Activated CD4-positive, alpha-beta T cell treated with anti-CD3 and anti-CD28 coated beads, Interleukin-2, amount 10 ng/mL, durations not matched to agents 24 days and 14 days (primary cell): ENCODE results near the gene RORC. TPM values are rescaled to one million over a fixed set of nuclear protein-coding genes. Genes with fewer than 3 reads are reported as not detected.

Source experiments
- DNase-seq: peaks from one replicate; pipeline ENCODE4 v3.0.0; 2022
- H3K27ac Mint-ChIP-seq: one replicate; pipeline ENCODE4 v1.8.0; 2022; ENCODE audit warnings: mild to moderate bottlenecking, mixed read lengths
- H3K27me3 Mint-ChIP-seq: one replicate; pipeline ENCODE4 v1.8.0; 2022; ENCODE audit warnings: mixed read lengths
- H3K36me3 Mint-ChIP-seq: one replicate; pipeline ENCODE4 v1.8.0; 2022; ENCODE audit warnings: low read depth, mild to moderate bottlenecking, mixed read lengths
- H3K4me1 Mint-ChIP-seq: one replicate; pipeline ENCODE4 v1.8.0; 2021; ENCODE audit warnings: mixed read lengths
- H3K4me3 Mint-ChIP-seq: one replicate; pipeline ENCODE4 v1.8.0; 2022; ENCODE audit warnings: mild to moderate bottlenecking, moderate library complexity, mixed read lengths
- H3K9me3 Mint-ChIP-seq: one replicate; pipeline ENCODE4 v1.8.0; 2021; ENCODE audit warnings: mixed read lengths
- intact Hi-C: fragments of 100-400 bp; cut with micrococcal nuclease; formaldehyde crosslinking; loops from one replicate; pipeline ENCODE4 v1.15.1; 2023
- total RNA-seq: library from RNA; stranded (reverse); gene quantifications from 2 replicates; pipeline ENCODE4 v1.2.3, GENCODE V29; 2022

Gene RORC
- total RNA-seq, 1 donor from 2014 or later: 1.3 TPM

DNA sequence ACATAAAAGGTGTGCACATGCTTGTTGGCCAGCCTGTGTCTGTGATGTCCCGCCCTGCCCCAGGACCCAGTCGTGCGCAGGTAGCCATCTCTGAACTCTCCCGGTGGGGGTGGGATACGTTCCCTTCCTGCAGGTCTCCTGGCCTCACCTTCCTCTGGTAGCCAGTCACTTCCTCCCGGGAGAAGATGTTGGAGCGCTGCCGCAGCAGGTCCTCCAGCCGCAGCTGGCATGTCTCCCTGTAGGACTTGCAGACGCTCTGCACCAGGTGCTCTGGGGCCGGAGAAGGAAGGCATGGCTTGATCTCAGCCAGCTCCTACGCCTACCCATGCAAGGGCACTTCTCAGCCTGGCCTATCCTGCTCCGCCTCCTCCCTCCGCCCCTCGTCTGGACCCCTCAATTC is 17.2 kb downstream of the RORC start:
- no peak overlapping the region for H3K4me3 Mint-ChIP-seq
- DNase-seq: no peak
- H3K27ac Mint-ChIP-seq: no peak overlapping the region
- no peaks in the 10 kb centered on the region for H3K27me3 Mint-ChIP-seq
- peaks cover 18% of the 10 kb centered on the region for H3K4me1 Mint-ChIP-seq
- H3K36me3 Mint-ChIP-seq: no peaks in the 10 kb centered on the region
- intact Hi-C loops: no loop called here
- H3K9me3 Mint-ChIP-seq: no peaks in the 10 kb centered on the region

DNA sequence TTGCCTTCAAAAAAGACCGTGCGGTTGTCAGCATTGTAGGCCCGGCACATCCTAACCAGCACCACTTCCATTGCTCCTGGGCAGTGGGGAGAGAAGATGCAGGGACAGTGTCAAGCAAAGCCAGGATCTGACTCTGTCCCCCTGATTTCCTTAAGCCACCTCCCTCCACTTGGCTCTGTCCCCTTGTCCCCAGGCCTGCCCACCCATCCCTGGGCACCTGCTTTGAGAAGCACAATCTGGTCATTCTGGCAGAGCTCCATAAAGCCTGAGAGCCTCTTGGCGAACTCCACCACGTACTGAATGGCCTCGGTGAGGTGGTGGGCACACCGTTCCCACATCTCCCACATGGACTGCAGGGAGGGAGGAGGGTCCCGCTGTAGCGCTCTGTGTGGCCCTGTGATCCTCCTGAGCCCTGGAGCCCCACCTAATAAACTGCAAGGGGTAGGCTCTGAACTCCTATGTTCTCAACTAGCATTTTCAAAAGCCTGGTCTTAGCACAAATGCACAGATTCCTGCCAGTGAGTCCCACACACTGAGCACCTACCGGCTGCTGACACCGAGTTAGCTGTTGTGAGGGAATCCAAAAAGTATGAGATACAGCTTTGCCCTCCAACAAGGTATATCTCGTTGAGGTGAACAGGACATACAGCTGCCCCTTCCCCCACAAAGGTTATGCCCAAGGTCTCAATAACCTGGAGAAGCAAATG is 18.2 kb downstream of the RORC start:
- H3K9me3 Mint-ChIP-seq: no peaks in the 10 kb centered on the region
- intact Hi-C loops: no loop called here
- H3K4me1 Mint-ChIP-seq: peaks cover 18% of the 10 kb centered on the region
- peaks cover under 1% of the 10 kb centered on the region for H3K27me3 Mint-ChIP-seq
- no peak for DNase-seq
- no peak overlapping the region for H3K27ac Mint-ChIP-seq
- no peak overlapping the region for H3K4me3 Mint-ChIP-seq
- H3K36me3 Mint-ChIP-seq: no peaks in the 10 kb centered on the region

DNA sequence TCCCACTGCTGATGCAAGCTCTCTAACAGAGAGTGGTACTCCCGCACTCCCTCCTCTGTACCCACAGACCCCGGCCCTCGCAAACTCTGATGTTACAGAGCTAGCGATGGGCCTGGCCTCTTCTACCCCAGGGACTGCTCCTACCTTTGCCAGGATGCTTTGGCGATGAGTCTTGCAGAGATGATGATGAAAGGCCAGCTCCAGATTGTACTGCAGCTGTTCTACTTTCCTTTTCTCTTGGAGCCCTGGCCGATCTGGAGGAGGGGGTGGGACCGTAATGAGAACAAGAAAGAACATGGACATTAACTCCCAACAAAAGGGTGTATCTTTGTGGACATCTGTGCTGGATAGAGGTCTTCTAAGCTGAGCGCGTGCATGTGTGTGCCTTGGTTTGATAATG is 20.4 kb downstream of the RORC start:
- DNase-seq: no peak
- peaks cover 3% of the 10 kb centered on the region for H3K27me3 Mint-ChIP-seq
- H3K4me1 Mint-ChIP-seq: peaks cover 12% of the 10 kb centered on the region
- H3K4me3 Mint-ChIP-seq: no peak overlapping the region
- intact Hi-C loops: no loop called here
- H3K9me3 Mint-ChIP-seq: no peaks in the 10 kb centered on the region
- no peak overlapping the region for H3K27ac Mint-ChIP-seq
- no peaks in the 10 kb centered on the region for H3K36me3 Mint-ChIP-seq

DNA sequence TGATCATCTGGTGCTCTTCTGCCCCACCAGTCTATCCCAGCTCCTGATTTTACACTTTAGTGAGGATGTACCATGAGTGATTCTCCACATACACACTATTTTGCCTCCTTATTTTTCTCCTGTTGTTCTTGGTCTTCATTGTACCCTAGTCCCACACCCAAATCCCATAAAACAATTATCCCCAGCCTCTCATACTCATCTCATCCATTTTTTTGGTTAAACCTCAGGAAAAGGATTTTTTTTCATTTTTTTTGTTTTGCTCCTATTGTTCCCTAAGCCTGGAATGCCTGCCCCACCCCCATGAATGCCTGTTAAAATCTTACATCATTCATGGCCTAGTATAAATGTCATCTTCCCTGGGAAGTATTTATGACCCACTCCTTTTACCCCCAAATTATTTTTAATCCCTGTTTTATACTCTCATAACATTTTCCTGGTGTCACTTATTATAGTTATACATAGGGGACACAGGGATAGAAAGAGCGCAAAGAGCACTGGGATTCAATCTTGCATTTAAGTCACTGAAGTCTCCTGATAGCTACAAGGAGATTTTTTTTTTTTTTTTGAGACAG is 21.5 kb downstream of the RORC start:
- Mint-ChIP-seq H3K9me3 (no peaks in the 10 kb centered on the region), H3K4me1 (peaks cover 4% of the 10 kb centered on the region), H3K27ac (no peak overlapping the region), H3K4me3 (no peak overlapping the region), H3K27me3 (peaks cover 3% of the 10 kb centered on the region), H3K36me3 (no peaks in the 10 kb centered on the region)
- no peak for DNase-seq
- intact Hi-C loops: no loop called here

DNA sequence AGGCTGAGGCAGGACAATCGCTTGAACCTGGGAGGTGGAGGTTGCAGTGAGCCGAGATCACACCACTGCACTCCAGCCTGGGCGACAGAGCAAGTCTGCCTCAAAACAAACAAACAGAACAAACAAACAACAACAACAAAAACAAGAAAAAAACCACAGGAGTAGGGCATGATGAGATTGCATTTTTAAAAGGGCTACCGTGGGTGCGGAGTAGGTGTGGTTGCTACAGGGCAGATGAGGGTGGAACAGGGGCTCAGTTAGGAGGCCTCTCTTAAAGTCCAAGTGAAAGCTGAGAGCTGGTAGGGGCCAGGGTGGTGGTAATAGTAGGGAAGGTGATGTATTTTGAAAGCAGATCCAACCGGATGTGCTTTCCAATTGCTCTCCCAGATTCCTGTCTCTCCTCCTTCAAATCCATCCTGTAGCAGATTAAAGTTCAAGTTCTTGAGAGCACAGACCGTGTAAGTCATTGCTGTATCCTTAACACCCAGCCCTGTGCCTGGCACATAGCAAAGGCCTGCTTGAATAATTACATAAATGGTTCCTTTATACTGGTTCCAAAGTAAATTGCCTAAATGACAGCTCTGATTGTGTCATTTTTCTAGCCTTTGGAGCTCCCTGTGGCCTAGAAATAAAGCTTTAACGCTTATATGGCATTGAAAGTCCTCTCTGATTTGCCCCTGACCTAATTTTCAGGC is 22.2 kb downstream of the RORC start:
- intact Hi-C loops: no loop called here
- H3K4me3 Mint-ChIP-seq: no peak overlapping the region
- H3K9me3 Mint-ChIP-seq: no peaks in the 10 kb centered on the region
- H3K27ac Mint-ChIP-seq: no peak overlapping the region
- H3K36me3 Mint-ChIP-seq: no peaks in the 10 kb centered on the region
- peaks cover 6% of the 10 kb centered on the region for H3K27me3 Mint-ChIP-seq
- H3K4me1 Mint-ChIP-seq: peaks cover 4% of the 10 kb centered on the region
- no peak for DNase-seq

DNA sequence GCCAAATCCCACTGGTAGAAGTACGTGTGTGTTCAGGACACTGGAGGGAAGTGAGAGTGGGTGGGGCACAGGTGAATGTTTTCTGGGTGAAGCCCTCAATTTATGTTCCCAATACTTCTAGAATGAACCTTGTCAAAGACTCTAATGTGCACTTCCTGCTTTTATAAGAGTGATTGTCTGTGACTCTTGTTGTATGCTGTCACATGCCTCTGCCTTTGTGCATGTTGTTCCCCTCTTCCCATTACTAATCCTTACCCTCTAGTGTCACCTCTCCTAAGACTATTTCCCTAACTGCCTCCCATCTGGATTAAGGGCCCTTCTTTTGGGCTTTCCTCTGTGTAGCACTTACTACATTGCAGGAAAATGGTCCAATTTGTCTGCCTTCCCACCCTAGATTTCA is 23.8 kb downstream of the RORC start:
- Mint-ChIP-seq H3K27ac (no peak overlapping the region), H3K4me3 (no peak overlapping the region), H3K36me3 (no peaks in the 10 kb centered on the region), H3K9me3 (no peaks in the 10 kb centered on the region), H3K4me1 (peaks cover 3% of the 10 kb centered on the region), H3K27me3 (peaks cover 10% of the 10 kb centered on the region)
- intact Hi-C loops: no loop called here
- DNase-seq: no peak

DNA sequence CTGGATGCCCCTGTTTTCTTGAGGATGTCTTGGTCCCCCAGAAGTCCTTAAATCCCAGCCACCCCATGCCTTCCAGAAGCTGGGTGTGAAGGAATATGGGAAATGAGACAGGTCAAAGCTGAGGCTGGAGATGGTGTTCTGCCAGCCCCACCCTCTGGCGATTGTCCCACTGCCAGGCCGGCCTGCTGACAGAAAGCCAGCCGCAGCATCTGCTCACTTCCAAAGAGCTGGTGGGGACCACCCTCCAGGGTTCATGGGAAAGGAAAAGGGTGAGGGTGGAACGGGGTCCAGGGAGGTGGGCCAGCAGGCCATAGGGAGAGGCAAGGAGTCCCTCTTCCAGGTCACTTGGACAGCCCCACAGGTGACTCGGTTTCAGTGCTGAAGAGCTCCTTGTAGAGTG is 24.5 kb downstream of the RORC start:
- intact Hi-C loops: no loop called here
- no peak overlapping the region for H3K27ac Mint-ChIP-seq
- H3K4me1 Mint-ChIP-seq: peaks cover 2% of the 10 kb centered on the region
- peaks cover 10% of the 10 kb centered on the region for H3K27me3 Mint-ChIP-seq
- no peak overlapping the region for H3K4me3 Mint-ChIP-seq
- no peaks in the 10 kb centered on the region for H3K9me3 Mint-ChIP-seq
- no peaks in the 10 kb centered on the region for H3K36me3 Mint-ChIP-seq
- no peak for DNase-seq

DNA sequence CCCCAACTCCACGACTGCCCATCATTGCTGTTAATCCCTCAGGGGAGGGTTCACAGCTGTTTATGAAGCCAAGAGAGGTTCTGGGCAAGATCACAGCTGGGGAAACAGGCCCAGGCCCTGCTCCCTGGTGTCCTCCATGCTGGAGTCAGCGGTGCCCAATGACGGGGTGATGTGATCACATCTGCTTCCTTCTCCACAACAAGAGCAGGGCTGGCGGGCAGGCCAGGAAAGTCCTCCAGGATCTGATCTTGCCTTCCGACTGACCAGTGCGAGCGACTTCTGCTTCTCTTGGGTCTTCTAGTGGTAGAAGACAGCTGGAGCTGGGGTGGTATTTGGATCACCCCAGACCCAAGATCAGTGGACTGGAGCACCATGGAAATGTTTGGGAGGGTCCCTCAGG is 25.4 kb downstream of the RORC start:
- Mint-ChIP-seq H3K27me3 (peaks cover 10% of the 10 kb centered on the region), H3K9me3 (no peaks in the 10 kb centered on the region), H3K27ac (no peak overlapping the region), H3K36me3 (no peaks in the 10 kb centered on the region), H3K4me3 (no peak overlapping the region), H3K4me1 (peaks cover 2% of the 10 kb centered on the region)
- DNase-seq: no peak
- intact Hi-C loops: no loop called here

DNA sequence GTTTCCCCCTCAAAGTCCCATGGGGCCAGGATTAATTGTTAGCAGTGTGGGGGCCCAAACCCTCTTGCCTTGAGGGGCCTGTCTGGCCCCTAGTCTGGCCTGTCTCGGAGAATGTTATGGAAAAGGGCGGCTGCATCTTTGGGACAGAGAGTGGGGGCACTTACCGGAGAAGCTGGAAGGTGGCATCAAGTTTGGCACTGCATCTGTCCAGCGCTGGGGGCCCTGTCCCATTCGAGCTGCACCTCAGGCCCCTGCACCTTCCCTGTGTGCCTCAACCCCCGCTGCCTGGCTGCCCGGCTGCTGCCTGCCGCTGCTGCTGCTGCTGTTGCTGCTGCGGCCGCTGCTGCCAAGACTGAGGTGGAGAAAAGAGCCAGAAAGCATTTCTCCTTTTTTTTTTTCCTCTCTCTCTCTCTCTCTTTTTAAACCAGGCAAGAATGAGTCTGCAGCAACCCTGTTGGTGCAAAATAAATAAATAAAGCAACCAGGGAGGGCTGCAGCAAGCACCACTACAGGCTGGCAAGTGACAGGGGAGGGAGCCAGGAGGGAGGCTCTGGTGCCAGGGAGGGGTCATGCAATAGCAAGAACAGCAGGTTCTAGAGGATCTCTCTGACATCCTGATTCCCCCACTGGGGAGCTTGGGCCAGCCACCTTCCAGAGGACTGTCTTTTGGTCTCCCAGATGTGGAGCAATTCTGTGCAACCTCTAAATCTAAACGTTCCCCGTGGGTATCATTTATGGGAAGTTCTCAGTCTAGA is 26.4 kb downstream of the RORC start, which contains the start of gene LINGO4:
Gene LINGO4, minus strand, starts transcription at position 354 of the 755 bp plus-strand sequence. CDS start 2,715 bp downstream, outside the sequence.
- no peak within 1 kb of the TSS for H3K4me3 Mint-ChIP-seq
- DNase-seq: no peak
- intact Hi-C loops: no loop called here
- H3K27me3 Mint-ChIP-seq: peaks cover 14% of the 10 kb centered on the region
- H3K4me1 Mint-ChIP-seq: peaks cover 3% of the 10 kb centered on the region
- no peaks in the 10 kb centered on the region for H3K36me3 Mint-ChIP-seq
- H3K27ac Mint-ChIP-seq: no peak within 1 kb of the TSS
- H3K9me3 Mint-ChIP-seq: no peaks in the 10 kb centered on the region

DNA sequence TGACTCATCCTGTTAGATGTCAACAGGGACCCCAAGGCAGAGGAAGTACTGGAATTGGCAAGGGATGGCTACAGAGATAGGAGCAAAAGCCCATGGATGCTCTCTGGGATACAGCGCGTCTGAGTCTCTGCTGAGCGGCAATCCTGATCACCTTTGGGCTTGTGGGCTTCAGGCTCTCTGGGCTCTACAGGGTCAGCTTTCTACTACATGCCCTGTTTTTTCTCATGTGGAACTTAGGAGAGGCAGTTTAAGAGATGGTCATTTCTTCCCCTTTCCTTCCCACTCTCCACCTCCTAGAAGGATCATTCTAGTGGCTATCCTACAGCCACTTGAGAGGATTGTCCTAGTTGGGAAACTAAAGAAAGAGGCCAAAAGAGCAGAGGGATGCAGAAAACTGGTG is 27.7 kb downstream of the RORC start:
- Mint-ChIP-seq H3K4me1 (peaks cover 5% of the 10 kb centered on the region), H3K27me3 (peaks cover 24% of the 10 kb centered on the region), H3K36me3 (no peaks in the 10 kb centered on the region), H3K4me3 (no peak overlapping the region), H3K27ac (no peak overlapping the region), H3K9me3 (no peaks in the 10 kb centered on the region)
- no peak for DNase-seq
- intact Hi-C loops: loop anchor here (5.0 kb wide), 1 partner anchor 62 kb away; no protein-coding TSS in a partner anchor

DNA sequence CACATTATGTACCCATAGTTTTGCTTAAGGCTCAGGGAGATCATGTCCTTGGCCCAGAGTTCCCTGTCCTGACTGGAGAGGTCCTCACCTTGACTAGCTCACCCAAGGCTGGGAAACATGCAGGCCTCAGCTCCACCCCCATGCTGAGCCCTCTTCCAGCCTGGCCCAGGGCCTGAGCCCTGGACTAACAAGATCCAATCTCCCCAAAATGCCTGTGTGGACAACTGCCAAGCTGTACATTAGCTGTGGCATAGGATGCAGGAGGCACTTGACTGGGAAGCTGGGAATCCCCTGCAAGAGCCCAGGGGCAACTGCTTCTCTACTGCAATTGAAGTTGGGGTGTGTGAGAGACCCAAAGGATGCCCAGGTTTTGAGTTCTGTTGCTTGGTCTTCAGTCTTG is 28.4 kb downstream of the RORC start:
- DNase-seq: no peak
- Mint-ChIP-seq H3K36me3 (no peaks in the 10 kb centered on the region), H3K27me3 (peaks cover 22% of the 10 kb centered on the region), H3K4me1 (peaks cover 5% of the 10 kb centered on the region), H3K9me3 (no peaks in the 10 kb centered on the region), H3K4me3 (no peak overlapping the region), H3K27ac (no peak overlapping the region)
- intact Hi-C loops: loop anchor here (5.0 kb wide), 1 partner anchor 61 kb away; no protein-coding TSS in a partner anchor

DNA sequence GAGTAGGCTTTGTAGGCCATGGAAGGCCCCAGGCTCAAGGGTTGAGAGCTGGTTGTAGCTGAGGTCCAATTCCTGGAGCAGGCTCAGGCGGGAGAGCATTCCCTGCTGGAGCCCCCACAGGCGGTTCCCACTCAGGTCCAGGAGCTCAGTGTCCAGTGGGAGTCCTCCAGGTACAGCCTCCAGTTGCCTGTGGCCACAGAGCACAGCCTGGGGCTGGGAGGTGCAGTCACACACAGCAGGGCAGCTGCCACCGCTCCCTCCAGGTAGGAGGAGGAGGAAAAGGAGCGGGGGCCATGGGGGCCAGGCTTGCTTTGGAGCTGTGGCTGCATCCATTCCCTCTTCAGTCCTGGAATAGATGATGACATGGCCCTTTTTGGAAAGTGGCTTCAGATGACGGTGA is 29.2 kb downstream of the RORC start:
- Mint-ChIP-seq H3K4me3 (no peak overlapping the region), H3K4me1 (peaks cover 3% of the 10 kb centered on the region), H3K27ac (no peak overlapping the region), H3K36me3 (no peaks in the 10 kb centered on the region), H3K27me3 (peaks cover 22% of the 10 kb centered on the region), H3K9me3 (no peaks in the 10 kb centered on the region)
- intact Hi-C loops: loop anchor here (5.0 kb wide), 1 partner anchor 60 kb away; no protein-coding TSS in a partner anchor
- DNase-seq: no peak

DNA sequence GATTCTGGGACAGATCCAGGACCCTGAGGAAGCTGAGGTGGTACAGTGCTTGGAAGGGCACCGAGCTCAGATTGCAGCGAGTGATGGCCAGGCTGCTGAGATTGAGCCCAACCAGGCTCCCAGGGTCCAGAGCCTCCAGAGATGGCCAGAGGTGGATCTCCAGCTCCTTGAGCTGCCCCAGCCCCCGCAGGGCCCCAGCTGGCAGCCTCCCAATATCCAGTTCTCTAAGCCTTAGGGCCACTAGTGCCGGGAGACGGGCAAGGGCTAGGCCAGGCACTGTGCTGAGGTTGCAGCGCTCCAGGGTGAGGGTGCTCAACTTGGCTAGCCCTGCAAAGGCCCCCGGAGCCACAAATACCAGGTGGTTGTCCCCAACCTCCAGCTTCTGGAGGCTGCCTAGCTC is 29.8 kb downstream of the RORC start:
- intact Hi-C loops: loop anchor here (5.0 kb wide), 1 partner anchor 60 kb away; no protein-coding TSS in a partner anchor
- no peak for DNase-seq
- peaks cover 22% of the 10 kb centered on the region for H3K27me3 Mint-ChIP-seq
- H3K36me3 Mint-ChIP-seq: no peaks in the 10 kb centered on the region
- peaks cover 3% of the 10 kb centered on the region for H3K4me1 Mint-ChIP-seq
- H3K9me3 Mint-ChIP-seq: no peaks in the 10 kb centered on the region
- no peak overlapping the region for H3K4me3 Mint-ChIP-seq
- H3K27ac Mint-ChIP-seq: no peak overlapping the region
